ENCODE results near the gene TAF4.

The TAF4 gene

DNA sequence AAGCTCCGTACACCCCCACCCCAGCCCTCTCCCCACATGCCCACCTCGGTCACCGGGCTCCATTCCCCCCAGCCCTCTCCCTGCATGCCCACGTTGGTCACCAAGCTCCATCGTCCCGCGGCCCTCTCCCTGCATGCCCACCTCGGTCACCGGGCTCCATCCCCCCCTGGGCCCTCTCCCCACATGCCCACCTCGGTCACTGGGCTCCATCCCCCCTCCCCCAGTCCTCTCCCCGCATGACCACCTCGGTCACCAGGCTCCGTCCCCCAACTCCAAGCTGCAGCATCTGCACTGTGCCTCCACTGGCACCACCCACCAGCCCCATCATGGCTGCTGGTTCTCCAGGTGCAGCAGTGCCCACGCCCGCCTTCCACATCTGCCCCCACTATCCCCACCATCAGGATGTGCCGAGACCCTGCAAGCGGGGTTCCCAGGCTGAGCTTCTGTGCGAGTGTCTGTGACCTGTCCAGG, 16.8 kb downstream of the TAF4 start:
- Histone ChIP-seq H3K36me3 (ENCODE audit: insufficient read depth, low read length) (no peaks in the 10 kb centered on the region), H3K4me3 (ENCODE audit: low read length) (no peak overlapping the region), H3K9ac (ENCODE audit: low read depth, low read length) (no peak overlapping the region), H3K4me1 (ENCODE audit: insufficient read depth, low read length) (peaks cover 17% of the 10 kb centered on the region), H3K27ac (ENCODE audit: low read depth, low read length) (no peak overlapping the region), H3K27me3 (ENCODE audit: insufficient read depth, low read length) (no peaks in the 10 kb centered on the region), H3K9me3 (ENCODE audit: insufficient read depth, low read depth, low read length) (no peaks in the 10 kb centered on the region)
- 90% methylated on average over 18 of the region's 18 CpGs for WGBS

DNA sequence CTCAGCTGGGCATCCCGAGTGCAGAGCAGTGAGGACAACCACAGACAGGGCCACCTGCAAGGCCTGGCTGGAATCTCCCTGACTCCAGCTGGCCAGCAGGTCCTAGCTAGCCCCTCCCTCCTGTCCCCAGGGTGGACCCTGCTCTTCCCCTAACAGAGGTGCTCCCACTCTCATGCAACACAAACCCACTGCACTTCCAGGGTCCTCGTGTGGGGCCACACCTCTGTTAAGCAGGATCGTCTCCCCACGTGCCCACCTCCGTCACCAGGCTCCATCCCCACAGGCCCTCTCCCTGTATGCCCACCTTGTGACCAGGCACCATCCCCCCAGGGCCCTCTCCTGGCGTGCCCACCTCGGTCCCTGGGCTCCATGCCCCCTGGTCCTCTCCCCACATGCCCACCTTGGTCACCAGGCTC, 17.3 kb downstream of the TAF4 start:
- Histone ChIP-seq H3K9ac (ENCODE audit: low read depth, low read length) (no peak overlapping the region), H3K9me3 (ENCODE audit: insufficient read depth, low read depth, low read length) (no peaks in the 10 kb centered on the region), H3K4me3 (ENCODE audit: low read length) (no peak overlapping the region), H3K27ac (ENCODE audit: low read depth, low read length) (no peak overlapping the region), H3K27me3 (ENCODE audit: insufficient read depth, low read length) (no peaks in the 10 kb centered on the region), H3K4me1 (ENCODE audit: insufficient read depth, low read length) (peaks cover 17% of the 10 kb centered on the region), H3K36me3 (ENCODE audit: insufficient read depth, low read length) (no peaks in the 10 kb centered on the region)
- WGBS = 92% methylated on average over 7 of the region's 7 CpGs

- H3K9ac ChIP-seq (ENCODE audit: low read depth, low read length) = no peak overlapping the region
- 92% methylated on average over 24 of the region's 24 CpGs for WGBS
- no peaks in the 10 kb centered on the region for H3K9me3 ChIP-seq (ENCODE audit: insufficient read depth, low read depth, low read length)
- peaks cover 17% of the 10 kb centered on the region for H3K4me1 ChIP-seq (ENCODE audit: insufficient read depth, low read length)
- no peak overlapping the region for H3K4me3 ChIP-seq (ENCODE audit: low read length)
- no peaks in the 10 kb centered on the region for H3K27me3 ChIP-seq (ENCODE audit: insufficient read depth, low read length)
- H3K36me3 ChIP-seq (ENCODE audit: insufficient read depth, low read length) = no peaks in the 10 kb centered on the region
- no peak overlapping the region for H3K27ac ChIP-seq (ENCODE audit: low read depth, low read length)
Measured at GRCh38 chr20:62047666-62048345, 17.9 kb downstream of the TAF4 start.

GRCh38 chr20:62046431-62046830, 19.2 kb downstream of the TAF4 start:
- H3K27me3 ChIP-seq (ENCODE audit: insufficient read depth, low read length) = no peaks in the 10 kb centered on the region
- H3K9me3 ChIP-seq (ENCODE audit: insufficient read depth, low read depth, low read length) = no peaks in the 10 kb centered on the region
- H3K27ac ChIP-seq (ENCODE audit: low read depth, low read length) = no peak overlapping the region
- no peak overlapping the region for H3K4me3 ChIP-seq (ENCODE audit: low read length)
- H3K9ac ChIP-seq (ENCODE audit: low read depth, low read length) = no peak overlapping the region; the same call in 1 of the 2 replicates
- 97% methylated on average over 15 of the region's 15 CpGs for WGBS
- peaks cover 17% of the 10 kb centered on the region for H3K4me1 ChIP-seq (ENCODE audit: insufficient read depth, low read length)
- H3K36me3 ChIP-seq (ENCODE audit: insufficient read depth, low read length) = no peaks in the 10 kb centered on the region

GRCh38 chr20:62045529-62046285, 20.0 kb downstream of the TAF4 start:
- WGBS = 77% methylated on average over 21 of the region's 22 CpGs
- H3K9ac ChIP-seq (ENCODE audit: low read depth, low read length) = no peak overlapping the region
- H3K27me3 ChIP-seq (ENCODE audit: insufficient read depth, low read length) = no peaks in the 10 kb centered on the region
- peaks cover 17% of the 10 kb centered on the region for H3K4me1 ChIP-seq (ENCODE audit: insufficient read depth, low read length)
- no peaks in the 10 kb centered on the region for H3K36me3 ChIP-seq (ENCODE audit: insufficient read depth, low read length)
- H3K4me3 ChIP-seq (ENCODE audit: low read length) = no peak overlapping the region
- no peaks in the 10 kb centered on the region for H3K9me3 ChIP-seq (ENCODE audit: insufficient read depth, low read depth, low read length)
- H3K27ac ChIP-seq (ENCODE audit: low read depth, low read length) = no peak overlapping the region

DNA sequence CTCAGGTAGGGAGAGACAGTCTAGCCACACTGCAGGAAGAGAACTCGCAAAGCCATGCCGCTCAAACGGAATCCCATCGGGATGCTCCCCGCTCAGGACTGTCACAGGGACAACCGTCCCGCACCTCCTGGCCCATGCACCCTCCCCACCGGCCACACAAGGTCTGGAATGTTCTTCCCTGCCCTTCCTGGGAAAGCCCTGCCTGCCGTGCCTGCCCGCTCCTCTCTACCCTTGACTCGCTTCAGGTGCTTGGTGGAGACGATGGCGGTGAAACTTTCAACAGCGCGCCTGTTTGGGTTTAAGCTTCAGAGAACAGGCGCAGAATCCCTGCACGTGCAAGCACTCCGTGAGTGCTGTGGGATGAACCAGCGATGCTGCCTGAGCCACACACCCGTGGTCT, 20.6 kb downstream of the TAF4 start:
- 90% methylated on average over 20 of the region's 20 CpGs for WGBS
- Histone ChIP-seq H3K36me3 (ENCODE audit: insufficient read depth, low read length) (no peaks in the 10 kb centered on the region), H3K9me3 (ENCODE audit: insufficient read depth, low read depth, low read length) (no peaks in the 10 kb centered on the region), H3K9ac (ENCODE audit: low read depth, low read length) (no peak overlapping the region), H3K4me1 (ENCODE audit: insufficient read depth, low read length) (peaks cover 17% of the 10 kb centered on the region), H3K27me3 (ENCODE audit: insufficient read depth, low read length) (no peaks in the 10 kb centered on the region), H3K27ac (ENCODE audit: low read depth, low read length) (no peak overlapping the region), H3K4me3 (ENCODE audit: low read length) (no peak overlapping the region)

- Histone ChIP-seq H3K36me3 (ENCODE audit: insufficient read depth, low read length) (no peaks in the 10 kb centered on the region), H3K27ac (ENCODE audit: low read depth, low read length) (no peak overlapping the region), H3K9ac (ENCODE audit: low read depth, low read length) (no peak overlapping the region)
Measured at GRCh38 chr20:62044631-62045030, 21.1 kb downstream of the TAF4 start.

DNA sequence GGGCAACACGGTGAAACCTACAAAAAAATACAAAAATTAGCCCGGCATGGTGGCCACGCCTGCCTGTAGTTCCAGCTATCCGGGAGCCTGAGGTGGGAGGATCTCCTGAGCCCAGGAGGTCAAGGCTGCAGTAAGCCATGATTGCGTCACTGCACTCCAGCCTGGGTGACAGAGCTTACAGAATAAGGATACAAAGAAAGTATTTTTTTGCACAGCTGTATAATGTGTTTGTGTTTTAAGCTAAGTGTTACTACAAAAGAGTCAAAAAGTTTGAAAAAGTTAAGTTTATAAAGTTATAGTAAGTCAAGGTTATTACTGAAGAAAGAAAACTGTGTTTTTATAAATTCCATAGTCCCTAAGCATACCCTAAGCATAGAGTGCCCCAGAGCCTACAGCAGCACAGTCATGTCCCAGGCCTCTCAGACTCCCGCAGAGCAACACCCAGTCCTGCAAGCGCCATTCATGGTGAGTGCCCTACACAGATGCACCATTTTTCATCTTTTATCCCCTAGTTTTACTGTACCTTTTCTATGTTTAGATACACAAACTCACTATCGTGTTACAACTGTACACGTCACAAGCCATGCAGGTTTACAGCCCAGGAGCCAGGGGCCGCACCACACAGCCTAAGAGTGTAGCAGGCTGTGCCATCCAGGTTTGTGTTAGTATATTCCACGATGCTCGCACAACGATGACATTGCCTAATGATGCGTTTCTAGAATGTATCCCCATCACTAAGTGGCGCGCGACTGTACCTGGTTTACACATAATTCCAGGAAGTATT, 22.4 kb downstream of the TAF4 start:
- H3K9ac ChIP-seq (ENCODE audit: low read depth, low read length) = no peak overlapping the region
- WGBS = 91% methylated on average over 17 of the region's 17 CpGs
- H3K36me3 ChIP-seq (ENCODE audit: insufficient read depth, low read length) = no peaks in the 10 kb centered on the region
- H3K27ac ChIP-seq (ENCODE audit: low read depth, low read length) = no peak overlapping the region
- no peaks in the 10 kb centered on the region for H3K27me3 ChIP-seq (ENCODE audit: insufficient read depth, low read length)
- H3K4me1 ChIP-seq (ENCODE audit: insufficient read depth, low read length) = peaks cover 25% of the 10 kb centered on the region
- H3K9me3 ChIP-seq (ENCODE audit: insufficient read depth, low read depth, low read length) = no peaks in the 10 kb centered on the region
- no peak overlapping the region for H3K4me3 ChIP-seq (ENCODE audit: low read length)

More at GRCh38 chr20:62044631-62045030, 21.1 kb downstream of the TAF4 start:
- Histone ChIP-seq H3K9me3 (ENCODE audit: insufficient read depth, low read depth, low read length) (no peaks in the 10 kb centered on the region), H3K4me3 (ENCODE audit: low read length) (no peak overlapping the region), H3K4me1 (ENCODE audit: insufficient read depth, low read length) (peaks cover 21% of the 10 kb centered on the region), H3K27me3 (ENCODE audit: insufficient read depth, low read length) (no peaks in the 10 kb centered on the region)
- WGBS = 70% methylated on average over 6 of the region's 6 CpGs

DNA sequence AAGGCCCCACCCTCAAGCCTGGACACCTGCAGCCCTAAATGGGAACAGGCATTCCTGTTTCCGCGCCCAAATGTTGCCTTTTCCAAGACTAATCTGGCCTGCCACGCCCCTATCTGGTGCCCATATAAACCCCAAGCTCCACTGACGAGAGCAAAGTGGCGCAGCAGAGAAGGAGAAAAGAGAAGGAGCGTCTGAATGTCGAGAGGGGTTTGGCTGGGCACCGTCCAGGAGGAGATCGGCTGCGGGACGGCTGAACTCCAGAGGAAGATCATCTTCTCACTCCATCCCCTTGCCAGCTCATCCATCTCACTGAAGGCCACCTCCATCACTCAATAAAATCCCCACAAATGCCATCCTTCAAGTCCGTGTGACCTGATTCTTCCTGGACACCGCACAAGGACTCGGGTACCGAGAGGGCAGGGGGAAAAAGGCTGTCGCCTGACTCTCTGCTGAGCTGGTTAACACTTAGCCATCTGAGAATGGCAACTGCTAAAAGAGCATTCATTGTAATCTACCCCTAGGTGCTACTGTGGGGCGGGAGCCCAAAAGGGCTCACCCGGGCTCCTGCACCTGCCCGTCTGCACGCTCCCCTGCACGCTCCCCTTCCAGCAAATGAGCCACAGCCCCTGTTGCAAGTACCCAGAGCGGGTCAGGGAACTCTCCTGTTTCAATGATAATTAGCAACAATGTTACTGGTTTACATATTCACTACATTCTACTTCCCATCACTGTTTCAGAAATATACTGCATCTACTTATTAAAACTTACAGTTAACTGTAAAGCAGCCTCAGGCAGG, 23.5 kb downstream of the TAF4 start:
- Histone ChIP-seq H3K27me3 (ENCODE audit: insufficient read depth, low read length) (no peaks in the 10 kb centered on the region), H3K9me3 (ENCODE audit: insufficient read depth, low read depth, low read length) (no peaks in the 10 kb centered on the region), H3K9ac (ENCODE audit: low read depth, low read length) (no peak overlapping the region), H3K4me1 (ENCODE audit: insufficient read depth, low read length) (peaks cover 25% of the 10 kb centered on the region), H3K4me3 (ENCODE audit: low read length) (no peak overlapping the region), H3K36me3 (ENCODE audit: insufficient read depth, low read length) (no peaks in the 10 kb centered on the region), H3K27ac (ENCODE audit: low read depth, low read length) (no peak overlapping the region)
- WGBS = 95% methylated on average over 22 of the region's 22 CpGs

DNA sequence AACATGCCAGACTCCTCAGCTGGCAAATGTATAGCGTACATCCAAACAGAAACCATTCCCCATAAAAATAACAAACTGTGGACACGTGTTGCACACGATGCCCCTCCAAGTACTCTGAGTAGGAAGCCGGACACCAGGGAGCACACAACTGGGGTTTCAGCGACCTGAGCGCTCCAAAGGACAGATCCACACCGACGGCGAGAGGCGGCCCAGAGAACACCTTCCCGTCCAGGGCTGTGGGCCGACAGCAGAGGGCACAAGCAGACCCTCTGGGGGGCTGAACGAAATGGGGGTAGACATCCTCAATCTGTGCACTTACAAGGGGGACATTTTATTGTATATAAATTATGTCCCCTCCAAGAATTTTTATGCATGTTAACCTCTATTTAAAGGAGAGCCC, 24.7 kb downstream of the TAF4 start:
- WGBS = 90% methylated on average over 13 of the region's 13 CpGs
- H3K27ac ChIP-seq (ENCODE audit: low read depth, low read length) = no peak overlapping the region
- no peaks in the 10 kb centered on the region for H3K36me3 ChIP-seq (ENCODE audit: insufficient read depth, low read length)

More for the DNA sequence above, 24.7 kb downstream of the TAF4 start:
- H3K4me3 ChIP-seq (ENCODE audit: low read length) = no peak overlapping the region
- H3K9me3 ChIP-seq (ENCODE audit: insufficient read depth, low read depth, low read length) = no peaks in the 10 kb centered on the region
- H3K27me3 ChIP-seq (ENCODE audit: insufficient read depth, low read length) = no peaks in the 10 kb centered on the region
- H3K9ac ChIP-seq (ENCODE audit: low read depth, low read length) = no peak overlapping the region
- peaks cover 21% of the 10 kb centered on the region for H3K4me1 ChIP-seq (ENCODE audit: insufficient read depth, low read length)
